ENCODE measurements around the gene SV2C.
"Not testable (repeated sequence)": the region's sequence is repeated elsewhere in the genome, so short reads cannot be mapped to it uniquely, and the experiment has no call there.

Gene SV2C

DNA sequence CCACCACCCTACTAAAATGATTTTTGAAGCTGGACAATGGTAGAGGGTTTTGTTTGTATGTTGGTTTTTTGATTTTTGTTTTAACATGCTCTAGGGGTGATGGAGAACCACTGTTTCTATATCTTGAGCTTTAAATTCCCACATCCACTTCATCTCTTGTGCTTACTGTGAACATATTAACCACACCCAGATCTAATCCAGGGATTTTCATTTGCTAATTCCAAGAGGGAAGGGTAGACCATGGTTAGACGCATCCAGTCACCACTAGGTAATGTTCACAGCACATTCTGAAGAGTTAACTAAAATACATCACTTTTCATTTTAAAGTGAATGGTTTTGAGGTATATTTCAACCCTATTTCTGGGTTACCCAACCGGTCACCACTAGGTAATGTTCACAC lies 283.4 kb downstream of the SV2C start:
- Histone ChIP-seq H3K9me3 (ENCODE audit: insufficient read depth, low read length, severe bottlenecking) (no peaks in the 10 kb centered on the region), H3K4me2 (ENCODE audit: insufficient read depth, low read length) (no peak overlapping the region), H3K4me3 (ENCODE audit: low read depth in 1 of 2, low read length in 2 of 2) (no peak overlapping the region), H3K9ac (ENCODE audit: low read depth, low read length) (no peak overlapping the region), H3K27ac (ENCODE audit: low read length) (no peak overlapping the region), H2AFZ (ENCODE audit: low read depth, low read length) (no peak overlapping the region), H3K36me3 (ENCODE audit: insufficient read depth, low read length) (no peaks in the 10 kb centered on the region), H3K4me1 (ENCODE audit: insufficient read depth, low read length) (no peaks in the 10 kb centered on the region), H3K27me3 (ENCODE audit: insufficient read depth, low read length, poor library complexity) (no peaks in the 10 kb centered on the region), H3K79me2 (ENCODE audit: insufficient read depth, low read length) (no peaks in the 10 kb centered on the region), H4K20me1 (ENCODE audit: insufficient read depth, low read length) (no peaks in the 10 kb centered on the region)
- TF ChIP-seq, protein P1, sequence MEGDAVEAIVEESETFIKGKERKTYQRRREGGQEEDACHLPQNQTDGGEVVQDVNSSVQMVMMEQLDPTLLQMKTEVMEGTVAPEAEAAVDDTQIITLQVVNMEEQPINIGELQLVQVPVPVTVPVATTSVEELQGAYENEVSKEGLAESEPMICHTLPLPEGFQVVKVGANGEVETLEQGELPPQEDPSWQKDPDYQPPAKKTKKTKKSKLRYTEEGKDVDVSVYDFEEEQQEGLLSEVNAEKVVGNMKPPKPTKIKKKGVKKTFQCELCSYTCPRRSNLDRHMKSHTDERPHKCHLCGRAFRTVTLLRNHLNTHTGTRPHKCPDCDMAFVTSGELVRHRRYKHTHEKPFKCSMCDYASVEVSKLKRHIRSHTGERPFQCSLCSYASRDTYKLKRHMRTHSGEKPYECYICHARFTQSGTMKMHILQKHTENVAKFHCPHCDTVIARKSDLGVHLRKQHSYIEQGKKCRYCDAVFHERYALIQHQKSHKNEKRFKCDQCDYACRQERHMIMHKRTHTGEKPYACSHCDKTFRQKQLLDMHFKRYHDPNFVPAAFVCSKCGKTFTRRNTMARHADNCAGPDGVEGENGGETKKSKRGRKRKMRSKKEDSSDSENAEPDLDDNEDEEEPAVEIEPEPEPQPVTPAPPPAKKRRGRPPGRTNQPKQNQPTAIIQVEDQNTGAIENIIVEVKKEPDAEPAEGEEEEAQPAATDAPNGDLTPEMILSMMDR (IDR thresholded peaks at IDR 0.05; ENCODE audit: borderline replicate concordance, extremely low read depth, low read length, poor library complexity, severe bottlenecking) = no peak
- no peak for TF ChIP-seq EZH2 (IDR thresholded peaks at IDR 0.05; ENCODE audit: borderline replicate concordance, low read depth, low read length, severe bottlenecking)
- no peak for ATAC-seq (ENCODE audit: insufficient read depth, low read depth)
- no peak for DNase-seq

DNA sequence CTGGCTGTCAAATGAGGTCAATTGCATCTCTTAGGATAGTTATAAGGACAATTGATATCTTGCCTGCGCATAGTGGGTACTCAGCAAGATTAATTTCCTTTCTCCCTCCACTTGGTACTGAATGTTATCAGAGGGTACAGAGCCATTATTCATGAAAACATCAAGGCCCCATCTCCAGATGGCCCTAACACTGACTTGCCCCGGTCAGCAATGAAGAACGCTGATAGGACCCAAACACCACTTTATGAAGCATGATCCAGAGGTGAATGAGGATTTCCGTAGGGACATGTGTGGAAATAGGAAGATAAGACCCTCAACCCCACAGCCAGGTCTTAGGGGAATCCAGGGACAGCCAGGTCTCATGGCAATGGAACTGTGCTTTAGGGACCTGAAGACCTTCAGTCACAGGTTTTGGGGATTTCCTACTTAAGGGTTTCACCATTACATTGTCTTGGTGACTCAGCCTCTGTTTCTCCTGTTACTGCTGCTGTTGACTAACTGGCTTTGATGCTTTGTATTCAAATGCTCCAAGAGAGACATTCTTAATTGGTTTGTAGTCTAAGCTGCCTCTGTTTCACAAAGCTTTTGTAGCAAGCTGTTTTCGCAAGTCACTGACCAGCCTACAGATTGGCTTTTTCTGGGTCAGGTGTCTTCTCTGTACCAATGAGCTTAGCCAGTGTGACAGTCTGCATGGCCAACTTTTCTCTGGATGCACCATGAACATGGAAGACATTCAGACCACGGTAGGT lies 284.6 kb downstream of the SV2C start:
- no peak overlapping the region for H3K27ac ChIP-seq (ENCODE audit: low read length)
- no peak overlapping the region for H2AFZ ChIP-seq (ENCODE audit: low read depth, low read length)
- no peaks in the 10 kb centered on the region for H3K9me3 ChIP-seq (ENCODE audit: insufficient read depth, low read length, severe bottlenecking)
- no peak overlapping the region for H3K4me3 ChIP-seq (ENCODE audit: low read depth in 1 of 2, low read length in 2 of 2)
- ATAC-seq (ENCODE audit: insufficient read depth, low read depth) = no peak
- H4K20me1 ChIP-seq (ENCODE audit: insufficient read depth, low read length) = no peaks in the 10 kb centered on the region
- no peaks in the 10 kb centered on the region for H3K4me1 ChIP-seq (ENCODE audit: insufficient read depth, low read length)
- H3K4me2 ChIP-seq (ENCODE audit: insufficient read depth, low read length) = no peak overlapping the region
- TF ChIP-seq, protein P1 (IDR thresholded peaks at IDR 0.05; ENCODE audit: borderline replicate concordance, extremely low read depth, low read length, poor library complexity, severe bottlenecking) = no peak
- no peak for TF ChIP-seq EZH2 (IDR thresholded peaks at IDR 0.05; ENCODE audit: borderline replicate concordance, low read depth, low read length, severe bottlenecking)
- no peak overlapping the region for H3K9ac ChIP-seq (ENCODE audit: low read depth, low read length)
- H3K27me3 ChIP-seq (ENCODE audit: insufficient read depth, low read length, poor library complexity) = no peaks in the 10 kb centered on the region
- no peaks in the 10 kb centered on the region for H3K79me2 ChIP-seq (ENCODE audit: insufficient read depth, low read length)
- no peak for DNase-seq
- no peaks in the 10 kb centered on the region for H3K36me3 ChIP-seq (ENCODE audit: insufficient read depth, low read length)

DNA sequence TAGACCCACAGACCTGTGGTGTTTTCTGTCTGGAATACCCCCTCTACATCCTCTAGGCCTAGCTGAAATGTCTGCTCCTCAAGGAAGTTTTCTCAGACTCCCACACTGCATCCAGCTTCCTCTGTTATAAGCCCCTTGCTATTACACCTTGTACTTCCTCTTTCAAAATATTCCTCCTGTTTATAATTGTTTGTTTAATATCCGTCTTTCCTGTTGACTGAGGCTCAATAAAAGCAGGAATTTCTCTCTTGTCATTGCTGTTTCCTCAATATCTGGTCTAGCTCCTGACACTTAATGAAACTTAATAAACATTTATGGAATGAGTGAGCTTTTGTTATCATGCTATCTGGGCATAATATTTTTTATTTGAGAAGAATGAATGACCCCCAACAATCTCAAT lies 285.8 kb downstream of the SV2C start:
- ATAC-seq (ENCODE audit: insufficient read depth, low read depth) = no peak

DNA sequence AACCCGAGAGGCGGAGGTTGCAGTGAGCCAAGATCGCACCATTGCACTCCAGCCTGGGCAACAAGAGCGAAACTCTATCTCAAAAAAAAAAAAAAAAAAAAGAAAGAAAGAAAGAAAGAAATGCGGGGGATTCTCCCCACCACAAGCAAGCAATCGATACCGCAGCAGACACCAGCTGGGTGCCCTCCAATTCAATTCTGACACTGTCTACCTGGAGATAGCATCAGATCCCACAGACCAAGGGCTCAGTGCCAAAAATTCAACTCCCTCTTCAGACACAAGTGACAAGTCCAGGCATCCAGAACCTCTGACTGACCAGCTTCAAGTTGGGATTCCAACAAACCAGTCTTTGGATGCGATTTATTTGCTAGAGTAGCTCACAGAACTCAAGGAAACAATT lies 286.5 kb downstream of the SV2C start:
- not testable (repeated sequence) for H3K9ac ChIP-seq (ENCODE audit: low read depth, low read length); H3K27ac ChIP-seq (ENCODE audit: low read length); H3K36me3 ChIP-seq (ENCODE audit: insufficient read depth, low read length); H3K27me3 ChIP-seq (ENCODE audit: insufficient read depth, low read length, poor library complexity); H3K4me3 ChIP-seq (ENCODE audit: low read depth in 1 of 2, low read length in 2 of 2); H4K20me1 ChIP-seq (ENCODE audit: insufficient read depth, low read length); ATAC-seq (ENCODE audit: insufficient read depth, low read depth); DNase-seq; H2AFZ ChIP-seq (ENCODE audit: low read depth, low read length); H3K79me2 ChIP-seq (ENCODE audit: insufficient read depth, low read length); H3K9me3 ChIP-seq (ENCODE audit: insufficient read depth, low read length, severe bottlenecking); H3K4me1 ChIP-seq (ENCODE audit: insufficient read depth, low read length); H3K4me2 ChIP-seq (ENCODE audit: insufficient read depth, low read length)

More for the DNA sequence above, 285.8 kb downstream of the SV2C start:
- Histone ChIP-seq H3K4me2 (ENCODE audit: insufficient read depth, low read length) (no peak overlapping the region), H2AFZ (ENCODE audit: low read depth, low read length) (no peak overlapping the region), H3K4me3 (ENCODE audit: low read depth in 1 of 2, low read length in 2 of 2) (no peak overlapping the region), H3K27ac (ENCODE audit: low read length) (no peak overlapping the region), H3K27me3 (ENCODE audit: insufficient read depth, low read length, poor library complexity) (no peaks in the 10 kb centered on the region), H3K9me3 (ENCODE audit: insufficient read depth, low read length, severe bottlenecking) (no peaks in the 10 kb centered on the region), H3K79me2 (ENCODE audit: insufficient read depth, low read length) (no peaks in the 10 kb centered on the region), H3K4me1 (ENCODE audit: insufficient read depth, low read length) (no peaks in the 10 kb centered on the region), H3K9ac (ENCODE audit: low read depth, low read length) (no peak overlapping the region), H4K20me1 (ENCODE audit: insufficient read depth, low read length) (no peaks in the 10 kb centered on the region), H3K36me3 (ENCODE audit: insufficient read depth, low read length) (no peaks in the 10 kb centered on the region)
- DNase-seq = no peak
- no peak for TF ChIP-seq EZH2 (IDR thresholded peaks at IDR 0.05; ENCODE audit: borderline replicate concordance, low read depth, low read length, severe bottlenecking)
- TF ChIP-seq, protein P1 (IDR thresholded peaks at IDR 0.05; ENCODE audit: borderline replicate concordance, extremely low read depth, low read length, poor library complexity, severe bottlenecking) = no peak
